Cardiac atrium fibroblast (primary cell): ENCODE data around the gene ACVR1C. TPM values are rescaled to one million over a fixed set of nuclear protein-coding genes. Genes with fewer than 3 reads are reported as not detected.

Experiments used
- total RNA-seq: library from RNA; depleted of rRNA; stranded (reverse); fragments of >200 nt; gene quantifications from 2 replicates; pipeline ENCODE4 v1.2.3, GENCODE V29; 2015

ACVR1C gene
- total RNA-seq = not detected in 2 replicates

DNA sequence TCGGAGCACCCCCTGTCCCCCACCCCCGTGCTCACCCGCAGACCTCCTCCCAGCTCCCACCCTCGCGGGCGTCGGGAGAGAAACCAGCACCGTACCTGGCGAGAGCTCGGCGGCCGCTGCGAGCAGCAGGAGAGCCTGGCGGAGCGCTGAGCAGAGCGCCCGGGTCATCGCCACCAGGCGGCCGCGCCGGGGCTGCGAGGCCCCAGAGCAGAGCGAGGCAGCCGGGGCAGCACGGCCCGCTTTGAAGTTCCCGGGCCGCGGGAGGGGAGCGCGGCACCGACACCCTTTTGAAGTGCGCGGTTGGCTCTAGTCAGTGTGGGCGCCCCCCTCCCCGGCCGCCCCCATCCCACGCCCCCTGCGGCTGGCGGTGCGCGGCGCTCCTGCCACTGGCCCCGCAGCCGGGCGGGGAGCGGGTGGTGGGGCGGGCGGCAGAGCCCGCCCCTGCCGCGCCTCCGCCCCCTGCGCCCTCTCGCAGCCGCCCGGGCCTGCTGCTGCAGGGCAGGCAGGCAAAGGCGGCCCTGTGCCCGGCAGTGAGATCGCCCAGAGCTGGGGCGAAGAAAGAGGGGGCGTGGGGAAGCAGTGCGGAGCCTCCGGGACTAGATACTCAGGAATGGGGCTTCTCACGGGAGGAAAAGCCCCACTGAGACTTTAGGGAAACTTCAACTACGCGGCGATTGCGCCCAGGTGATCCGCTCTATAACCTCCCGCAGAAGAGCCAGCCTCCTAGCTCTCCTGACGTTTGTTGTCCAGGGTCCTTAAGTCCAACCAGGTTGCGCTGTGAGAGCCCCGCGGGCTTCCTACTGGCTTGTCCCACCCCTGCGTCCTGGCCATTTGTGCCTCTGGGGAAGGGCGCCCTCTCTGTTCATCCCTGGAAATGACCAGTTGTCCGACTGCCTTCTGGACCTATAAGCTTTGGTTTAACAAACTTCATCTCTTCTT is at the start of gene ACVR1C:
Gene ACVR1C (minus strand): TSS at position 388 of the 939 bp plus-strand sequence. CDS start 220 bp downstream, at position 168.

Other genes starting within 250 kb of the ACVR1C start
- gene CYTIP, start 184.8 kb downstream of the ACVR1C start, total RNA-seq = not detected in 2 replicates
- 14.4 and 36.6 TPM in 2 replicates for gene ACVR1, start 247.5 kb upstream of the ACVR1C start, total RNA-seq